ENCODE results near the gene RELN. TPM values are rescaled to one million over a fixed set of nuclear protein-coding genes. Genes with fewer than 3 reads are reported as not detected.

The RELN gene
- total RNA-seq, 1 experiment from 2014 or later: 8.0 TPM

GRCh38 chr7:103679151-103680132, 310.0 kb downstream of the RELN start:
- H4K20me1 ChIP-seq (ENCODE audit: low read length): no peaks in the 10 kb centered on the region
- H3K27ac ChIP-seq (ENCODE audit: low read length): no peak overlapping the region
- CTCF ChIA-PET: interaction anchor here (0.6 to 0.9 kb wide), 2 partner anchors 88 to 417 kb away, joined by 3 to 5 read pairs; no protein-coding TSS in a partner anchor
- H3K27me3 ChIP-seq (ENCODE audit: low read length): no peaks in the 10 kb centered on the region
- H3K9ac ChIP-seq (ENCODE audit: low read length): no peak overlapping the region
- intact Hi-C loops (cut with micrococcal nuclease): no loop called here
- no peaks in the 10 kb centered on the region for H3F3A ChIP-seq (ENCODE audit: low read length, unreplicated experiment)
- no peaks in the 10 kb centered on the region for H3K4me1 ChIP-seq (ENCODE audit: insufficient read depth, low read length)
- no peaks in the 10 kb centered on the region for H3K36me3 ChIP-seq (ENCODE audit: low read depth, low read length)
- POLR2A ChIA-PET (ENCODE audit: unreplicated experiment): no interaction called here
- H3K9me3 ChIP-seq (ENCODE audit: low read length): no peaks in the 10 kb centered on the region
- H3K4me3 ChIP-seq (ENCODE audit: low read length): no peak overlapping the region
- H3K4me2 ChIP-seq (ENCODE audit: low read length): no peak overlapping the region
- no peak for TF ChIP-seq EZH2phosphoT487 (IDR thresholded peaks at IDR 0.05; ENCODE audit: borderline replicate concordance, low read length)
- TF ChIP-seq CTCF (conservative IDR thresholded peaks at IDR 0.05; ENCODE audit: low read depth, low read length): no peak
- no peak for TF ChIP-seq EZH2 (IDR thresholded peaks at IDR 0.05; ENCODE audit: low read length, unreplicated experiment)
- ATAC-seq: no peak
- no peaks in the 10 kb centered on the region for H3K79me2 ChIP-seq (ENCODE audit: low read length)
- no peaks in the 10 kb centered on the region for H3K9me2 ChIP-seq (replicated peaks; ENCODE audit: low read length)
- no TSS peak for BruUV-seq (replicated peaks)
- DNase-seq: no peak
- no peak overlapping the region for H2AFZ ChIP-seq (ENCODE audit: low read length)

DNA sequence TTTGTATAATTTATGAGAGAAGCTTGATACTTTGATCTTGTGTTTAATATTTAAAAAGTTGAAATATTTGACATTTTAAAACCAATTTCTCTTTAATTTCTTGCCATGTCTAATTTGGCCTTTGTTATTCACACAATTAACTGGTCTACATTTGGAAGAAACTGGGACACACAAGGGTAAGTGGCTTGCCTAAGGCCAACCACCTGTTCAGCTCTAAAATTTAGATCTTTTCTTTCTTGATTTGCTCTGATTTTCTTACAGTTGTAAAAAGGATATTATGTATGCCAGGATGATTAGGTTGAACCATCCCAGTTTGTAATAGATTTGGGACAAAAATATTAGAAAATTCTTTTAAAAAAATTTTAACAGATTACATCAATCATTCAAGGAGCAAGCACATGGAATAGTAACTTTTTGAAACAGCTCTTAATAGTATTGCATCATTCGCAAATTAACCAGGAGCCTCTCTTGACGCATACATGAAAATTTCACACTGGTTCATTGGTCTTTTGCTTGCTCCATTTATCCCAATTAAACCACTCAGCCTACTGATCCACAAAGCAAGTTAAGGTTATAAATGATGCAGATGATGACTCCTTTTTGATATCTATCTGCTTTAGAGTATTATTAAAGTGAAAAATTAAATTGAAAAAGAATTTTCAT, 321.0 kb downstream of the RELN start:
- no peaks in the 10 kb centered on the region for H4K20me1 ChIP-seq (ENCODE audit: low read length)
- no peaks in the 10 kb centered on the region for H3K9me2 ChIP-seq (replicated peaks; ENCODE audit: low read length)
- ATAC-seq (no peak), DNase-seq (no peak)
- no peak overlapping the region for H3K27ac ChIP-seq (ENCODE audit: low read length)
- H3K9ac ChIP-seq (ENCODE audit: low read length): no peak overlapping the region
- H3K27me3 ChIP-seq (ENCODE audit: low read length): no peaks in the 10 kb centered on the region
- intact Hi-C loops (cut with micrococcal nuclease): no loop called here
- H3K4me1 ChIP-seq (ENCODE audit: insufficient read depth, low read length): peaks cover 8% of the 10 kb centered on the region
- no peak overlapping the region for H2AFZ ChIP-seq (ENCODE audit: low read length)
- H3K79me2 ChIP-seq (ENCODE audit: low read length): no peaks in the 10 kb centered on the region
- TF ChIP-seq EZH2 (IDR thresholded peaks at IDR 0.05; ENCODE audit: low read length, unreplicated experiment) (no peak), EZH2phosphoT487 (IDR thresholded peaks at IDR 0.05; ENCODE audit: borderline replicate concordance, low read length) (no peak), CTCF (conservative IDR thresholded peaks at IDR 0.05; ENCODE audit: low read depth, low read length) (no peak)
- H3K36me3 ChIP-seq (ENCODE audit: low read depth, low read length): no peaks in the 10 kb centered on the region
- no TSS peak for BruUV-seq (replicated peaks)
- ChIA-PET CTCF (interaction anchor here (1.1 kb wide), 1 partner anchor 323 kb away, joined by 8 read pairs; no protein-coding TSS in a partner anchor), POLR2A (ENCODE audit: unreplicated experiment) (no interaction called here)
- no peaks in the 10 kb centered on the region for H3F3A ChIP-seq (ENCODE audit: low read length, unreplicated experiment)
- no peak overlapping the region for H3K4me3 ChIP-seq (ENCODE audit: low read length)
- no peaks in the 10 kb centered on the region for H3K9me3 ChIP-seq (ENCODE audit: low read length)
- no peak overlapping the region for H3K4me2 ChIP-seq (ENCODE audit: low read length)
